Stomach (tissue), 9 donors: ENCODE data around the gene FUZ. TPM values are rescaled to one million over a fixed set of nuclear protein-coding genes. Genes with fewer than 3 reads are reported as not detected.

ENCODE experiments used
- DNase-seq, 2 donors: peaks; one replicate each; pipeline versions ENCODE4 v3.0.0 to v3.0.0-alpha.2; 2013 to 2019
- H3K27ac ChIP-seq, 5 donors: fragments of 200-600 bp in 4 of 5; sonication (generic) in 4 of 5; one replicate each; pipeline ENCODE4 v1.5.1; 2013 to 2019; ENCODE audit warnings: mild to moderate bottlenecking in 1 of 5, moderate library complexity in 1 of 5
- H3K27me3 ChIP-seq, 3 donors: fragments of 200-600 bp; sonication (generic); one replicate each; pipeline ENCODE4 v1.5.1; 2017 to 2019; ENCODE audit warnings: mixed run types in 1 of 3
- H3K36me3 ChIP-seq, 4 donors: fragments of 200-600 bp; sonication (generic); 1 replicate in 3 of 4; 2 replicates in 1 of 4; pipeline ENCODE4 v1.5.1; 2016 to 2019
- H3K4me1 ChIP-seq, 4 donors: fragments of 200-600 bp; sonication (generic); one replicate each; pipeline ENCODE4 v1.5.1; 2016 to 2019
- H3K4me3 ChIP-seq, 4 donors: fragments of 200-600 bp; sonication (generic) in 3 of 4; one replicate each; pipeline ENCODE4 v1.5.1; 2016 to 2019; ENCODE audit warnings: mild to moderate bottlenecking in 1 of 4
- H3K9me3 ChIP-seq, 4 donors: fragments of 200-600 bp; sonication (generic); one replicate each; pipeline ENCODE4 v1.5.1; 2016 to 2019
- EP300 ChIP-seq: sonication (generic); formaldehyde crosslinking; IDR thresholded peaks from one replicate; pipeline ENCODE4 v1.6.1; 2017; ENCODE audit warnings: antibody characterized with exemption
- POLR2A ChIP-seq, 4 donors: fragments of 450-650 bp; IDR thresholded peaks; one replicate each; pipeline ENCODE4 v1.6.1; 2016; ENCODE audit warnings: antibody characterized with exemption in 4 of 4, control low read depth in 2 of 4, mild to moderate bottlenecking in 1 of 4, moderate library complexity in 1 of 4
- POLR2AphosphoS5 ChIP-seq, 3 donors: sonication (generic); formaldehyde crosslinking; IDR thresholded peaks; one replicate each; pipeline ENCODE4 v1.6.1; 2016; ENCODE audit warnings: antibody characterized with exemption in 3 of 3
- WGBS, 5 donors: extraction: QIAGEN DNeasy Blood & Tissue Kit in 3 of 5; methylation state at CpG; one replicate each; pipeline versions ENCODE4 v1.1.5 to v1.1.7; 2013 to 2018; 5-methylcytosine and 5-hydroxymethylcytosine counted together
- intact Hi-C: fragments of 100-400 bp; cut with DNase I; formaldehyde crosslinking; loops from one replicate; pipeline ENCODE4 v1.15.1; 2023; ENCODE audit warnings: low total_unique reads
- polyA plus RNA-seq, 3 donors: library from polyadenylated mRNA; stranded (reverse); fragments of 200-250 nt; gene quantifications; one replicate each; pipeline ENCODE4 v1.2.3, GENCODE V29; 2013
- total RNA-seq, 5 donors: library from RNA; depleted of rRNA; stranded (reverse); fragments of >200 nt; gene quantifications; one replicate each; pipeline versions ENCODE4 v1.1.0 to v1.2.3, GENCODE V29; 2014 to 2016
- TF ChIP-seq, protein P1 (sequence below), 7 experiments: fragments of 450-650 bp in 4 of 7; fragments of 200-600 bp in 3 of 7; sonication (generic) in 3 of 7; IDR thresholded peaks; one replicate each; pipeline ENCODE4 v1.5.1; 2016 to 2019; ENCODE audit warnings: antibody characterized with exemption in 7 of 7, control low read depth in 2 of 7, mild to moderate bottlenecking in 1 of 7
- donor health status: healthy with polysubstance abuse.
- donor health status: Bipolar disorder and iron deficiency.
- donor health status: healthy.

The FUZ gene
- total and polyA plus RNA-seq, 8 donors: 1.2 to 37.4 (median 15.5) TPM

DNA sequence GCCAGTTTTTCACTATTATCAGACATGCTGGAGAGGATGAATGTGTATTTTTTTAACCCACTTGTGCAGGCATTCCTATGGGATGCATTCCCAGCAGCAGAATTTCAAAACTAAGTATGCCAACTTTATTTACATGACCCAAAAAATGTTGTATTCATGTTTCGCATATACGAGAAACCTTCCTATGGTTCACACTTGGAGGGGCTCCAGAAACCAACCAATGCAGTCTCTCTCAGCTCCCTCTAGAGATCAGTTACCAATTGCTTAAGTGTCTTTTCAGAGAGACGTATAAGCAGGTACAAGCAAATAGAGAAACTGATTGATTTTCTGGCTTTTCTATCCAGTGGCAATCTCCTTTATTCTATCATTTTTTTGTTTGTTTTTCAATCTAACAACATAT lies 32.3 kb upstream of the FUZ start:
- WGBS, 5 donors: 27 to 60% (median 41%) methylated on average over 3 of the region's 3 CpGs
- TF ChIP-seq EP300 (no peak), POLR2AphosphoS5 (IDR thresholded peaks at IDR 0.05) (no peak), POLR2A (IDR thresholded peaks at IDR 0.05) (no peak)
- TF ChIP-seq, protein P1, sequence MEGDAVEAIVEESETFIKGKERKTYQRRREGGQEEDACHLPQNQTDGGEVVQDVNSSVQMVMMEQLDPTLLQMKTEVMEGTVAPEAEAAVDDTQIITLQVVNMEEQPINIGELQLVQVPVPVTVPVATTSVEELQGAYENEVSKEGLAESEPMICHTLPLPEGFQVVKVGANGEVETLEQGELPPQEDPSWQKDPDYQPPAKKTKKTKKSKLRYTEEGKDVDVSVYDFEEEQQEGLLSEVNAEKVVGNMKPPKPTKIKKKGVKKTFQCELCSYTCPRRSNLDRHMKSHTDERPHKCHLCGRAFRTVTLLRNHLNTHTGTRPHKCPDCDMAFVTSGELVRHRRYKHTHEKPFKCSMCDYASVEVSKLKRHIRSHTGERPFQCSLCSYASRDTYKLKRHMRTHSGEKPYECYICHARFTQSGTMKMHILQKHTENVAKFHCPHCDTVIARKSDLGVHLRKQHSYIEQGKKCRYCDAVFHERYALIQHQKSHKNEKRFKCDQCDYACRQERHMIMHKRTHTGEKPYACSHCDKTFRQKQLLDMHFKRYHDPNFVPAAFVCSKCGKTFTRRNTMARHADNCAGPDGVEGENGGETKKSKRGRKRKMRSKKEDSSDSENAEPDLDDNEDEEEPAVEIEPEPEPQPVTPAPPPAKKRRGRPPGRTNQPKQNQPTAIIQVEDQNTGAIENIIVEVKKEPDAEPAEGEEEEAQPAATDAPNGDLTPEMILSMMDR (IDR thresholded peaks at IDR 0.05): no peak
- Histone ChIP-seq H3K4me1 (peaks cover 0 to 22% (median 10%) of the 10 kb centered on the region in 4 donors), H3K9me3 (no peaks in the 10 kb centered on the region), H3K27ac (no peak overlapping the region), H3K4me3 (no peak overlapping the region), H3K27me3 (no peaks in the 10 kb centered on the region), H3K36me3 (peaks cover 0 to 9% (median 7%) of the 10 kb centered on the region in 4 donors)
- DNase-seq: no peak
- intact Hi-C loops: no loop called here

DNA sequence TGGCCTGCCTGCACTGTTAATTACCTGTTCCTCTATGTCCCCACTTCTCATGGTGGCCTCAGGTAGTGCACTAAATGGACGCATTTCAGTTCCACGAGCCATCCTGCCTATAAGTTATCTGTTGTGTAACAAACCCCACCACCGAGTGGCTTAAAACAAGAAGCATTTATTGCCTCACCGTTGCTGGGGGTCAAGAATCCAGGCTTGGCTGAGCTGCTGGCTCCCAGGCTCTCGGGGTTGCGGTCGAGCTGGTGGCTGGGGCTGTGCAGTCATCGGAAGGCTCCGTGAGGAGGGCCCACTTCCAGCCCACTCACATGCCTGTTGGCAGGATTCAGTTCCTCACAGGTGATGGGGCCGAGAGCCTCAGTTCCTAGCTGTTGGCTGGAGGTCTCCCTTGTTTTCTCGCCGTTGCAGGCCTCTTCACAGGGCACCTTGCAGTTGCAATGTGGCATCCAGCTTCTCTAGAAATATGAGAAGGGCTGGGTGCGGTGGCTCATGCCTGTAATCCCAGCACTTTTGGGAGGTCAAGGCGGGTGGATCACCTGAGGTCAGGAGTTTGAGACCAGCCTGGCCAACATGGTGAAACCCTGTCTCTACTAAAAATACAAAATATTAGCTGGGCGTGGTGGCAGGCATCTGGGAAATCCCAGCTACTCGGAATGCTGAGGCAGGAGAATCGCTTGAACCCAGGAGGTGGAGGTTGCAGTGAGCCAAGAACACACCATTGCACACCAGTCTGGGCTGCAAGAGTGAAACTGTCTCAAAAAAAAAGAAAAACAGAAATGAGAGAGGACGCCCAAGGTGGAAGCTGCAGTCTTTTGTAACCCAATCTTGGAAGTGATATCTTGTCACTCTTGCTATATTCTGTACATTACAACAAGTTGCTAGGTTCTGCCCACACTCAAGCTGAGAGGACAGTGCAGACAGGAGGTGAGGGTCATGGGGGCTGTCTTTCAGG lies 31.3 kb upstream of the FUZ start:
- intact Hi-C loops: no loop called here
- no peak overlapping the region for H3K4me3 ChIP-seq
- DNase-seq: no peak
- H3K27me3 ChIP-seq: no peaks in the 10 kb centered on the region
- TF ChIP-seq EP300 (no peak), POLR2A (IDR thresholded peaks at IDR 0.05) (no peak), POLR2AphosphoS5 (IDR thresholded peaks at IDR 0.05) (no peak)
- TF ChIP-seq, protein P1 (IDR thresholded peaks at IDR 0.05): no peak
- peaks cover 0 to 12% (median under 1%) of the 10 kb centered on the region in 4 donors for H3K4me1 ChIP-seq
- no peak overlapping the region for H3K27ac ChIP-seq
- no peaks in the 10 kb centered on the region for H3K9me3 ChIP-seq
- 82 to 87% (median 84%) methylated on average over 13 to 18 of the region's 18 CpGs for WGBS, 5 donors
- peaks cover 0 to 18% (median 13%) of the 10 kb centered on the region in 4 donors for H3K36me3 ChIP-seq

DNA sequence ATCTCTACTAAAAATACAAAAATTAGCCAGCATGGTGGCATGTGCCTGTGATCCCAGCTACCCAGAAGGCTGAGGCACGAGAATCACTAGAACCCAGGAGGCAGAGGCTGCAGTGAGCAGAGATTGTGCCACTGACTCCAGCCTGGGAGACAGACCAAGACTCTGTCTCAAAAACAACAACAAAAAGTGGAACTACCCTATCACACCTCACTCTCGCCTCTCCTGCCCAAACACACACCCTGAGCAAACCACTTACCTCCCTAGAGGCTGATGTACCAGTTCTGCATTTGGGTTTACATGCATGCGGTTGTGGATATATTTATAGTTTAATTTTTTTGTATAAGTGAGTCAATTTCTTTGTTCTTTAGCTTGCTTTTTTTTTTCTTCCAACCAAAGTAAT lies 30.2 kb upstream of the FUZ start:
- no peak for TF ChIP-seq POLR2AphosphoS5 (IDR thresholded peaks at IDR 0.05)
- TF ChIP-seq, protein P1 (IDR thresholded peaks at IDR 0.05): no peak
- intact Hi-C loops: no loop called here
- Histone ChIP-seq H3K36me3 (peaks cover 6 to 29% (median 25%) of the 10 kb centered on the region in 4 donors), H3K4me1 (peaks cover 0 to 7% (median 0%) of the 10 kb centered on the region in 4 donors), H3K27me3 (no peaks in the 10 kb centered on the region), H3K9me3 (no peaks in the 10 kb centered on the region), H3K4me3 (no peak overlapping the region), H3K27ac (no peak overlapping the region)
- WGBS, 5 donors: 77 to 88% (median 85%) methylated on average over 3 of the region's 3 CpGs
- DNase-seq: no peak

DNA sequence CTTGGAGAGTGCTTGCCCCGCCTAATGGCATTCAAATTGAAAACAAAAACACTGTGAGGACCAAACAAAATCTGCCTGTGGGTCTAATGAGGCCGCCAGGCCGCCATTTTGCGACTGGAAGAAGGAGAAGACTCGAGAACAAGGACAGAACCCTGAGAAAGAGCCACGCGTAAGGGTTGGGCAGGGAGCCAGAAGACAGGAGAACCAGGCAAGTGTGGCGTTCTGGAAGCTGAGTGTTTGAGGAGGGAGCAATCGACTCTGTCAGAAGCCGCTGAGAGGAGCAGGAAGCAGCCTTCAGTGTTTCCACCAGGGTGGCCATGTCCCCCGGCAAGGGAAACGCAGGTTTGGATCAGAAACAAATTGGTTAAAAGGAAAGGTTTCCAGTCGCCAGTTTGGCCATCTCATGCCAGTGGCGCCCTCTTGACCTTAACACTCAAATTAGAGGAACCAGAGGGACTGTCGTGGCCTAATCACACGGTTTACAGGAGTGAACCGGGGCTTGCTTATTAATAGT lies 27.7 kb upstream of the FUZ start:
- no peak for DNase-seq
- Histone ChIP-seq H3K27ac (no peak overlapping the region), H3K36me3 (peaks cover 30 to 54% (median 49%) of the 10 kb centered on the region in 4 donors), H3K9me3 (no peaks in the 10 kb centered on the region), H3K27me3 (no peaks in the 10 kb centered on the region), H3K4me3 (no peak overlapping the region), H3K4me1 (peaks cover 0 to 3% (median 0%) of the 10 kb centered on the region in 4 donors)
- 85 to 92% (median 90%) methylated on average over 17 of the region's 17 CpGs for WGBS, 5 donors
- no peak for TF ChIP-seq POLR2A (IDR thresholded peaks at IDR 0.05)
- TF ChIP-seq EP300: no peak
- TF ChIP-seq POLR2AphosphoS5 (IDR thresholded peaks at IDR 0.05): no peak
- TF ChIP-seq, protein P1 (IDR thresholded peaks at IDR 0.05): no peak
- intact Hi-C loops: no loop called here
